C4-2B (cell line): Measurements from ENCODE around the gene NISCH.

ENCODE experiments used
- H3K27ac ChIP-seq: fragments of 450-650 bp; 2 replicates; pipeline ENCODE4 v1.5.1; 2017
- CTCF ChIP-seq: fragments of 450-650 bp; conservative IDR thresholded peaks from 2 replicates; pipeline ENCODE4 v1.5.1; 2017; ENCODE audit warnings: mild to moderate bottlenecking
- ZFX ChIP-seq: fragments of 450-650 bp; IDR thresholded peaks from 2 replicates; pipeline ENCODE4 v1.6.1; 2017

NISCH gene

DNA sequence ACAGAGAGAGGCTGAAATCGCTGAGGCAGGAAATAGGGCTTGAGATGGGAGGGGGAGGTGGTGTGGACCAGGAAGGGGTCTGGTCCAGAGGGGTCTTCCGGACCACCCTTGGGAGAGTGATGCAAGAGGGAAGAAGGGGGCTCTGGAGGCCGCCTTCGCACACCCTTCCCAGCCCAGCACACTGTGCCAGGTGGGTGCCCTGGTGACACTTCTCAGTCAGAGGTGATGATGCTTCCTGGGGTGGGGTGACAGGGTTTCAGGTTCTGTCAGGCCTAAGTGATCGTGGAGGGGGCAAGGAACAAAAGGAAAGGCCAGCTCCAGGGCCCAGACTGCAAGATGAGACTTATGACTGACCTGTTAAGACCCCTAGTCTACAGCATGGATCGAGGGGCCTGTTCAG, 23.2 kb upstream of the NISCH start:
- TF ChIP-seq ZFX, result no peak
- TF ChIP-seq CTCF, result no peak
- no peak overlapping the region for H3K27ac ChIP-seq

- TF ChIP-seq ZFX, result no peak
- no peak for TF ChIP-seq CTCF
Measured at GRCh38 chr3:52432691-52433141, 22.7 kb upstream of the NISCH start.

DNA sequence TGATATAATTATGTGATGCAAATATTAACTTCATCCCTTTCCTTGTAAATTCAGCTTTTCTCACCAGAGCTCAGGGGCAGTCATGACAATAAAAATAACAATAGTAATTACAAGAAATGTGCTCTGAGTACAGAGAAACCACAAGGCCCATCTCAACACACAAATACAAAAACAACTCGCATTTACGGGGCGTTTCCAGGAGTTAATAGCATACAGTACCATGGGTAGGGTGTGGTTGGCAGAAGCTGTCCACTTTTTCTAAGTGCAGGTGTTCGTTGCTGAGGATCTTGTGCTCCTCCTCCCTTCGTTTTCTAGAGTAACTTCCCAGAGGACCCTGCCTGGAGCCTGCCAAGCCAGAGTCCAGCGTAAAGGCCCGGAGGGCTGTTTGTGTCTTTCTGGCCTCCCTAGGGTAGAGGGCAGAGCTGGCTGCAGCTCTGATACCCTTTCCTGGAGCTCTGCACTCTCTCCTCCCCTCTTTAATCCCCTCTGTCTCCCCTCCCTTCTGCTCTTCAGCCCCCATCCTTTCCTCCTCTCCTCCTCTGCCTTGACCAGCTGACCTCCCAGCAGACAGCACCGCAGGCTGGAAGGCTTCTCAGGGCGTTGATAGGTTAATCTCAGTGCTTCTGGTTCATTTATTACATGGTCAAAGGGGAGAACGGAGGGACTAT, 21.9 kb upstream of the NISCH start:
- H3K27ac ChIP-seq, result no peak overlapping the region
- TF ChIP-seq ZFX, result no peak
- no peak for TF ChIP-seq CTCF

More at GRCh38 chr3:52432691-52433141, 22.7 kb upstream of the NISCH start:
- no peak overlapping the region for H3K27ac ChIP-seq

DNA sequence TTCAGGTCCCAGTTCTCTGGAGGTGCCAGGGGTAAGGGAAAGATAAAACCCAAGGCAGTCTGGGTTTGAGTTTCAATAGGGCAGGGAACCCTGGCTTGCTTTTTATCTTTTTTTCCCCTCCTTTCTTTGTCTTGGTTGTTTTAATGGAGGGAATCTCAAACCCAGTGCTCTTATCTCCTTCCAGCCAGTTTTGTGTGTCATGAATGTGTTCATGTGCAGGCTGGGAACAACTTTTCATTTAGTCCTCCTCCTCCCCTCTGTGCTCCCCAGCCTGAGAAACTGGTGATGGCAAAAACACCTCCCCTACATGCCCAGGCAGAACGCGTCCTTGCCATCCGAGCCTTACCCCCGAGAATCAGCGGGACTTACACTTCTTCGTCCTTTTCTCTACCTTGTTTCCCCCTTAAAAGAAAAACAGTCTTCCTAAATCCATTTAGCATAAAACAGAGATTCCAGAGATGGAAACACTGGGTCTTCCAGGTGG, 21.4 kb upstream of the NISCH start:
- TF ChIP-seq CTCF (no peak), ZFX (no peak)
- no peak overlapping the region for H3K27ac ChIP-seq

DNA sequence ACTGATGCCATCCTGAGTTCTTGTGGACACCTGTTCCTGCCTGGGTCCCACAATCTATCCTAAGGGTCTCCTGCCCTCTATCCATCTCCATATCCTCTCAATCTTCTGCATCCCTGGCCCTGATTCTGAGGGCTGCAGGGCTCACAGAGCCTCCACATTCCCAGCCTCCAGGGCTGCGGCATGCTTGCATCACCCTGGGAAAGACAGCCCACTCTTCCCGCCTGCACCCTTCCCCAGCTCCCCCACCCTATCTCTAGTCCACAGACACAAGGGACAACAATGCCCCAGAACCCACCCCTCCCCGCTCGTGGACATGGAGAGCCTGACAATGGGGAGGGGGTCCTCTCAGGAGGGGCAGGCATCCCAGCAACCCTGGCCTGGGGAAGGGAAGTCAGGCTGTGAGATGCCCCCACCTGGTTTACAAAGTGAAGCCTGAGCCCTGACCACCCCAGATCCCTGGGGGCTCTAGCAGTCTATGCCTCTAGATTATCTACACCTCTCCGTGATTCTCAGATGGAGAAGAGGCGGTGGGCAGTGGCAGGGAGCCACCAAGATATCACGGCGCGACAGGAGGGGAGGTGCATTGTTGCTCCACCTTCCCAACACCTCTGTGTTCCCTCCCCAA, 20.8 kb upstream of the NISCH start:
- no peak for TF ChIP-seq ZFX
- TF ChIP-seq CTCF, result no peak
- H3K27ac ChIP-seq, result no peak overlapping the region

DNA sequence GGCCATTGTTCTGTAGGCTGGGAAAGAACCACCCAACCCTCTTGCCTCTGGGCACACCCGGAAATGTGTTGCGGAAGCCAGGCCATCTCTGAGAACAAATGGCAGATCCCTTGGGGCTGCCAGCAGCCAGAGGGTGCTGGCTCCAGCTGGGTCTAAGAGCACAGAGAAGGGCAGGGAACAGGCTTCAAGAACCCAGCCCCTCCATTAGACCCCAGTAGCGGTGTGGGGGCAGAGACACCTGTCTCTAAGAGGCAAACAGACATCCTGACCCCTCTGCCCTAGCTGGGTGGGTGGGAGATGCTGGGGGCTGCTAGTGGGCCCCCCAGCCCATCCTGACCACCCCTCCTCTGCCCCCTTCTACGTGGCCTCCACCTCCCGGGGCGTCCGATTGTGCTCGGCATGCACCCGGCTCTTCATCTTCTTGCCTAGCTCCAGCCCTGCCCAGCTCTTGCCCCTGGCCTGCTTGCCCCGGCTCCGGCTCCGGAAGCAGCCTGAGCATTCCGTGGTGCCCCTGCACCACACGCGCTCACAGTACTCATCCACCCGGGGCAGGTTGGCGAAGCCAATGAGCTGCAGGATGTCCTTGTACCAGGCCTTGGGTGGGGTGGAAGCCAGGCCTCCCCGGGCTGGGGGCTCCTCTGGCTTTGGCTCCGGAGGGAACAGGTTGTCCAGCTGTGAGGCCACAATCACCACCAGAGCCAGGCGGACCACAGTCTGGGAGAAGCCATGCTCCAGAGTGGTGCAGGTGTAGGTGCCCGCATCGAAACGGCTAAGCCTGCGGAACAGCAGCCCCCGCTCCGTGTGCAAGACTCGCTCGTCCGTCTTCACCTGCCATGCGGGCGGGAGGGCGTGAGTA, 19.9 kb upstream of the NISCH start:
- no peak for TF ChIP-seq CTCF
- no peak for TF ChIP-seq ZFX
- H3K27ac ChIP-seq, result no peak overlapping the region
